ENCODE data around the gene ENOX1. TPM values are rescaled to one million over a fixed set of nuclear protein-coding genes. Genes with fewer than 3 reads are reported as not detected.

The ENOX1 gene
- total and polyA plus RNA-seq, 9 of the 15 experiments (the other 6 are each of a cell fraction or from before 2014, with no cell fraction given): not detected

DNA sequence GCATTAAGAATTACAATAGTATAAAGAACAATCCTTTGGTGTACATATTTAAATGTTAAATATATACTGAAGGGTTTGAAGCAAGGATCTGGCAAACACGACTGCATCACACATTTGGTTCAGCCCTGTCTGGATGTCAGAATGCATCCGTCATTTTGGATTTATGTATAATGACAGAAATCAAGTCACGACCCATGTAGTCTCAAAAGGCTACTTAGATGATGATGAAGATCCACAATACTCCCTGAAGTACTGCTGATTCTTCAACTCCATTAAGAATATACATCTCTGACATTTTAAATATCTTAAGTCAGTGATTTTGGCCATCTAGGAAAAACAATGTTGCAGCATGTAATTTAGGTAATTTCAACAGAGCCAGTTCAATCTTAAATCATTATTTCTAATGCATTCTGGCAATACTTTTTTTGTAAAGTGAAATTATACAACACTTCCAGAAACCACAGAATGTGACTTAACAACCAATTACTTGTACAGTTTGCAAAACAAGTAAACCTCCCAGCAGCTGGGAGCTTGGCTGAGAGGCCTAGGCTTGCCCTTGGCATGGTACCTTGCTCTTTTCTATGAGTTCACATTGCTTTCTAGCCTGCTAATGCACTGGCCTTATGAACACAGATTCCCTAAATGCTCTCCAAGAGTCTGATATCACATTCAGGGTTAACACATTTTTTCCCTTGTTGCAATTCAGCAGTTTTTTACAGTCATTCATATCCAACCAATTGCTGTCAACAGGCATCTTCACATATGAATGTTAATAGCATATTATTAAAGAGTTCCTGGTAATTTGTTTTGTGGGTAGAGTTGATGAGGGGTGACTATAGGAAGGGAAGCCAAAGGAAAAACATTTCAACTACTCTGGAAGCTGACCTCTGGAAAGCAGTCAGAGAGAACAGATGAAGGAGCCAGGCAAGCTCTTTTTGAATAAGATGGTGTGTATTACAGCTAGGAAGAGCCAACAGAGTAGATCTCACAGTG lies 175.2 kb downstream of the ENOX1 start:
- H3K4me2 ChIP-seq (ENCODE audit: insufficient read depth, low read length): no peak overlapping the region
- ChIA-PET POLR2A (interaction anchor here (0.6 kb wide), 1 partner anchor 1136 kb away, joined by 3 read pairs; no protein-coding TSS in a partner anchor), CTCF (ENCODE audit: low intra/inter-chr PET ratio) (no interaction called here)
- H3K9me1 ChIP-seq (ENCODE audit: control insufficient read depth, insufficient read depth, low read length): no peaks in the 10 kb centered on the region
- ATAC-seq (no peak), FAIRE-seq (no peak), DNase-seq (ENCODE audit: extremely low read depth in 1 of 4, low spot score in 3 of 4) (no peak)
- no peak overlapping the region for H3K4me3 ChIP-seq
- no peak overlapping the region for H2AFZ ChIP-seq (ENCODE audit: low read depth, low read length)
- no peaks in the 10 kb centered on the region for H3K27me3 ChIP-seq (ENCODE audit: control insufficient read depth in 2 of 2, insufficient read depth in 2 of 2, low read length in 2 of 2)
- intact Hi-C loops (cut with micrococcal nuclease) (no loop called here), in situ Hi-C loops (cut with MboI) (no loop called here)
- no peaks in the 10 kb centered on the region for H3K9me3 ChIP-seq (replicated peaks; ENCODE audit: control insufficient read depth, insufficient read depth, low read depth, low read length)
- BruUV-seq (replicated peaks): no TSS peak
- no peaks in the 10 kb centered on the region for H3K79me2 ChIP-seq (ENCODE audit: control insufficient read depth, insufficient read depth, low read length)
- H3K9ac ChIP-seq (ENCODE audit: insufficient read depth in 1 of 2, low read depth in 2 of 2, low read length in 2 of 2): no peak overlapping the region
- H4K20me1 ChIP-seq (replicated peaks; ENCODE audit: control insufficient read depth, insufficient read depth, low read length): no peaks in the 10 kb centered on the region
- no peaks in the 10 kb centered on the region for H3K4me1 ChIP-seq (replicated peaks in 1 of 2; ENCODE audit: control insufficient read depth in 2 of 2, insufficient read depth in 2 of 2, low read length in 2 of 2)
- WGBS (ENCODE audit: insufficient coverage, low coverage, missing lambda C conversion rate): 4% methylated on average over 3 of the region's 3 CpGs
- H3K27ac ChIP-seq (ENCODE audit: extremely low read depth, low read depth, low read length): no peak overlapping the region
- H3K36me3 ChIP-seq (ENCODE audit: control insufficient read depth, insufficient read depth, low read length): no peaks in the 10 kb centered on the region
- TF ChIP-seq, protein P1, sequence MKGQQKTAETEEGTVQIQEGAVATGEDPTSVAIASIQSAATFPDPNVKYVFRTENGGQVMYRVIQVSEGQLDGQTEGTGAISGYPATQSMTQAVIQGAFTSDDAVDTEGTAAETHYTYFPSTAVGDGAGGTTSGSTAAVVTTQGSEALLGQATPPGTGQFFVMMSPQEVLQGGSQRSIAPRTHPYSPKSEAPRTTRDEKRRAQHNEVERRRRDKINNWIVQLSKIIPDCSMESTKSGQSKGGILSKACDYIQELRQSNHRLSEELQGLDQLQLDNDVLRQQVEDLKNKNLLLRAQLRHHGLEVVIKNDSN (CRISPR knock-in tag; IDR thresholded peaks at IDR 0.05): no peak
- TF ChIP-seq HDAC2 (IDR thresholded peaks at IDR 0.05): no peak
- no peak for TF ChIP-seq PML (IDR thresholded peaks at IDR 0.05; ENCODE audit: low read length)
- TF ChIP-seq SMAD1 (IDR thresholded peaks at IDR 0.05; ENCODE audit: low read depth, low read length, partially characterized antibody): no peak
- TF ChIP-seq KDM4B (IDR thresholded peaks at IDR 0.05; ENCODE audit: borderline replicate concordance in 2 of 2, low read depth in 1 of 2): no peak
- no peak for TF ChIP-seq ZNF282 (CRISPR knock-in tag; IDR thresholded peaks at IDR 0.05)
- TF ChIP-seq, protein P2, sequence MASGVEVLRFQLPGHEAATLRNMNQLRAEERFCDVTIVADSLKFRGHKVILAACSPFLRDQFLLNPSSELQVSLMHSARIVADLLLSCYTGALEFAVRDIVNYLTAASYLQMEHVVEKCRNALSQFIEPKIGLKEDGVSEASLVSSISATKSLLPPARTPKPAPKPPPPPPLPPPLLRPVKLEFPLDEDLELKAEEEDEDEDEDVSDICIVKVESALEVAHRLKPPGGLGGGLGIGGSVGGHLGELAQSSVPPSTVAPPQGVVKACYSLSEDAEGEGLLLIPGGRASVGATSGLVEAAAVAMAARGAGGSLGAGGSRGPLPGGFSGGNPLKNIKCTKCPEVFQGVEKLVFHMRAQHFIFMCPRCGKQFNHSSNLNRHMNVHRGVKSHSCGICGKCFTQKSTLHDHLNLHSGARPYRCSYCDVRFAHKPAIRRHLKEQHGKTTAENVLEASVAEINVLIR (CRISPR knock-in tag; IDR thresholded peaks at IDR 0.05): no peak
- TF ChIP-seq, protein P3, sequence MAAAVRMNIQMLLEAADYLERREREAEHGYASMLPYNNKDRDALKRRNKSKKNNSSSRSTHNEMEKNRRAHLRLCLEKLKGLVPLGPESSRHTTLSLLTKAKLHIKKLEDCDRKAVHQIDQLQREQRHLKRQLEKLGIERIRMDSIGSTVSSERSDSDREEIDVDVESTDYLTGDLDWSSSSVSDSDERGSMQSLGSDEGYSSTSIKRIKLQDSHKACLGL (CRISPR knock-in tag; IDR thresholded peaks at IDR 0.05; ENCODE audit: borderline replicate concordance, poor library complexity, severe bottlenecking): no peak
- TF ChIP-seq PPARD (CRISPR knock-in tag; IDR thresholded peaks at IDR 0.05): no peak
- TF ChIP-seq, protein P4, sequence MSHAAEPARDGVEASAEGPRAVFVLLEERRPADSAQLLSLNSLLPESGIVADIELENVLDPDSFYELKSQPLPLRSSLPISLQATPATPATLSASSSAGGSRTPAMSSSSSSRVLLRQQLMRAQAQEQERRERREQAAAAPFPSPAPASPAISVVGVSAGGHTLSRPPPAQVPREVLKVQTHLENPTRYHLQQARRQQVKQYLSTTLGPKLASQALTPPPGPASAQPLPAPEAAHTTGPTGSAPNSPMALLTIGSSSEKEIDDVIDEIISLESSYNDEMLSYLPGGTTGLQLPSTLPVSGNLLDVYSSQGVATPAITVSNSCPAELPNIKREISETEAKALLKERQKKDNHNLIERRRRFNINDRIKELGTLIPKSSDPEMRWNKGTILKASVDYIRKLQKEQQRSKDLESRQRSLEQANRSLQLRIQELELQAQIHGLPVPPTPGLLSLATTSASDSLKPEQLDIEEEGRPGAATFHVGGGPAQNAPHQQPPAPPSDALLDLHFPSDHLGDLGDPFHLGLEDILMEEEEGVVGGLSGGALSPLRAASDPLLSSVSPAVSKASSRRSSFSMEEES (CRISPR knock-in tag; IDR thresholded peaks at IDR 0.05): no peak
- TF ChIP-seq NFE2 (IDR thresholded peaks at IDR 0.05; ENCODE audit: low read depth): no peak
- no peak for TF ChIP-seq THRAP3 (IDR thresholded peaks at IDR 0.05; ENCODE audit: borderline replicate concordance)
- TF ChIP-seq, protein P5, sequence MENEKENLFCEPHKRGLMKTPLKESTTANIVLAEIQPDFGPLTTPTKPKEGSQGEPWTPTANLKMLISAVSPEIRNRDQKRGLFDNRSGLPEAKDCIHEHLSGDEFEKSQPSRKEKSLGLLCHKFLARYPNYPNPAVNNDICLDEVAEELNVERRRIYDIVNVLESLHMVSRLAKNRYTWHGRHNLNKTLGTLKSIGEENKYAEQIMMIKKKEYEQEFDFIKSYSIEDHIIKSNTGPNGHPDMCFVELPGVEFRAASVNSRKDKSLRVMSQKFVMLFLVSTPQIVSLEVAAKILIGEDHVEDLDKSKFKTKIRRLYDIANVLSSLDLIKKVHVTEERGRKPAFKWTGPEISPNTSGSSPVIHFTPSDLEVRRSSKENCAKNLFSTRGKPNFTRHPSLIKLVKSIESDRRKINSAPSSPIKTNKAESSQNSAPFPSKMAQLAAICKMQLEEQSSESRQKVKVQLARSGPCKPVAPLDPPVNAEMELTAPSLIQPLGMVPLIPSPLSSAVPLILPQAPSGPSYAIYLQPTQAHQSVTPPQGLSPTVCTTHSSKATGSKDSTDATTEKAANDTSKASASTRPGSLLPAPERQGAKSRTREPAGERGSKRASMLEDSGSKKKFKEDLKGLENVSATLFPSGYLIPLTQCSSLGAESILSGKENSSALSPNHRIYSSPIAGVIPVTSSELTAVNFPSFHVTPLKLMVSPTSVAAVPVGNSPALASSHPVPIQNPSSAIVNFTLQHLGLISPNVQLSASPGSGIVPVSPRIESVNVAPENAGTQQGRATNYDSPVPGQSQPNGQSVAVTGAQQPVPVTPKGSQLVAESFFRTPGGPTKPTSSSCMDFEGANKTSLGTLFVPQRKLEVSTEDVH (IDR thresholded peaks at IDR 0.05; ENCODE audit: low read depth, partially characterized antibody): no peak
- TF ChIP-seq NCOA2 (IDR thresholded peaks at IDR 0.05; ENCODE audit: partially characterized antibody in 2 of 2): no peak
